ENCODE results near the gene STAT1.

Gene STAT1

DNA sequence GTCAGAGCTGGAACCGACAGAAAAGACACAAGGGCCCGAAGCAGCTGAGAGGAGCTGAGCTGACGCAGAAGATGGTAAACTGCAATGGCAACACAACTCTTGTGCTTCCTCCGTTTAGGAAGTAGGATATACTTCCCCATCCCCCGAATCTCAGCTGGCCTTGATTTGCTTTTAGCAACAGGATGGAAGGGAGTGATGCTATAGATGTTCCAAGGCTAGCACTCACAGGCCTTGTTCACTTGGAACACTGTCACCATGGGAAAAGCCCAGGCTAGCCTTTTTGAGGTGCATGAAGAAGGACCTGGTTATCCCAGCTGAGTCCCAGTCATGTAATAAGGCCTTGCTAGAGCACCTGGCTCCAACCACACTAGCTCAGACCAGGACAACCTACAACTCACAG is 26.0 kb downstream of the STAT1 start:
- Histone ChIP-seq H3K4me3 (no peak overlapping the region), H3K4me2 (no peak overlapping the region), H4K20me1 (peaks cover 0 to 16% (median 0%) of the 10 kb centered on the region in 11 experiments; a peak in 2 of 22 replicates), H3K36me3 (peaks cover 97 to 100% (median 99%) of the 10 kb centered on the region in 11 experiments), H3K9ac (no peak overlapping the region), H3K9me3 (replicated peaks in 1 of 11) (peaks cover 0 to 21% (median 8%) of the 10 kb centered on the region in 11 experiments; a peak in 20 of 22 replicates), H3K4me1 (peaks cover 0 to 9% (median 3%) of the 10 kb centered on the region in 10 experiments; a peak in 5 of 20 replicates), H3K27ac (no peak overlapping the region), H3K27me3 (no peaks in the 10 kb centered on the region)
- TF ChIP-seq Cebpa-rat (IDR thresholded peaks at IDR 0.05) = no peak

DNA sequence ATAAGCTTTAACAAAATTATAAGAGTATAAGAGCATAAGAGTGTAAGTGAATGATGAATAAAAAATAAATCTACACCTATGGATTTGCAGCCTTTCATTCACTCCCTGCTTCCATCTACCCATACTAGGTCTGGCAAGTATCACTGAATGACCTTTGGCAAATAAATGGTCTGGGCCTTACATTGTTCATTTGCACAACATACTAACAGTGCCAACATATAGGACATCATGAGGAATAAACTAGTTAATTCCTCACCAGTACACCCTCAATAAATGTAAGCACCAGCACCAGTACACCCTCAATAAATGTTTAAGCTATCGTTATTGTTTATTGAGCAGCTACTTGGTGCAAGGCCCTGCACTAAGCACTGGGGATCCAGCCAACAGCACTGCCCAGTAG is 26.9 kb downstream of the STAT1 start:
- H3K27ac ChIP-seq = no peak overlapping the region
- peaks cover 97 to 100% (median 100%) of the 10 kb centered on the region in 11 experiments for H3K36me3 ChIP-seq

DNA sequence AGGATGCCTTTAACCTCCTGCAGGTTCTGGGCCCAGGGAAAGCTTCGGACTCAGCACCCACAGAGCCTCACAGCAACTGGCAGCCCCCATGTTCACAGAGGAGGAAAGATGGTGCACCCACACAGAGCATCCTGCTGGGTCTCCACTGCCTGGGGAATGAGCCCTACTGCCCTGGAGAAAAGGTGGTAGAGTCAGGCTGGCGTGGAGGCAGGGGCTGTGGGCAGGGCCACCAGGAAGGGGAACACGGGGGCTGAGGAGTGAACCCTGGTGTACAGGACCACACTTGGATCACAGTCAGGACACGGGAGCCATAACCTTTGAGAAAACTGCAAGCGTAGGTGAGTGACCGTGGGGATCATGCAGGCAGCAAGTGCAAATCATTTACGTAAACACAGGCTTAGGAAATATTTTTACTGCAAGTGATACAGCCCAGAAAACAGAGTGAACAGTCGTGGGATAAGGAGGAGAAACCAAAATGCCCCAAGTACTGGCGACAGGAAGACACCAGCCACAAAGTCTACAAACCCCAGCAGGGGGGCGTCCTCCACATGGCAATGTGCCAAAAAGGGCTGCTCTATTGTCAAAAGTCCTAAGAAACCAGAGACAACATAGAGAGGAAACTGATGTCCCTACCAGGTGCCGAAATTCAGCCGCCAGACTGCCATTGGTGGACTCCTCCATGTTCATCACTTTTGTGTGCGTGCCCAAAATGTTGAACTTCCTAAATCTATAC is 27.6 kb downstream of the STAT1 start:
- H3K27me3 ChIP-seq = no peaks in the 10 kb centered on the region
- peaks cover 93 to 100% (median 100%) of the 10 kb centered on the region in 11 experiments for H3K36me3 ChIP-seq
- no peak overlapping the region for H3K4me3 ChIP-seq
- no peak overlapping the region for H3K9ac ChIP-seq
- peaks cover 4 to 21% (median 11%) of the 10 kb centered on the region in 10 experiments for H3K4me1 ChIP-seq
- no peak for TF ChIP-seq Cebpa-rat (IDR thresholded peaks at IDR 0.05)
- peaks cover 0 to 16% (median 0%) of the 10 kb centered on the region in 11 experiments; a peak in 3 of 22 replicates for H4K20me1 ChIP-seq
- 0 out of 22 replicates have a peak overlapping the region, but pooled peaks of 2 of the 11 experiments have one; percentile 8 to 10 for H3K4me2 ChIP-seq
- 0 out of 22 replicates have a peak overlapping the region, but pooled peaks of 1 of the 11 experiments have one; percentile 7 for H3K27ac ChIP-seq
- H3K9me3 ChIP-seq (replicated peaks in 1 of 11) = peaks cover 0 to 25% (median 13%) of the 10 kb centered on the region in 11 experiments; a peak in 20 of 22 replicates

More for the DNA sequence above, 26.9 kb downstream of the STAT1 start:
- peaks cover 0 to 14% (median 4%) of the 10 kb centered on the region in 10 experiments; a peak in 10 of 20 replicates for H3K4me1 ChIP-seq
- no peak overlapping the region for H3K9ac ChIP-seq
- H3K27me3 ChIP-seq = no peaks in the 10 kb centered on the region
- peaks cover 0 to 16% (median 0%) of the 10 kb centered on the region in 11 experiments; a peak in 2 of 22 replicates for H4K20me1 ChIP-seq
- no peak overlapping the region for H3K4me2 ChIP-seq
- H3K9me3 ChIP-seq (replicated peaks in 1 of 11) = peaks cover 0 to 25% (median 13%) of the 10 kb centered on the region in 11 experiments; a peak in 20 of 22 replicates
- no peak overlapping the region for H3K4me3 ChIP-seq
- TF ChIP-seq Cebpa-rat (IDR thresholded peaks at IDR 0.05) = no peak

DNA sequence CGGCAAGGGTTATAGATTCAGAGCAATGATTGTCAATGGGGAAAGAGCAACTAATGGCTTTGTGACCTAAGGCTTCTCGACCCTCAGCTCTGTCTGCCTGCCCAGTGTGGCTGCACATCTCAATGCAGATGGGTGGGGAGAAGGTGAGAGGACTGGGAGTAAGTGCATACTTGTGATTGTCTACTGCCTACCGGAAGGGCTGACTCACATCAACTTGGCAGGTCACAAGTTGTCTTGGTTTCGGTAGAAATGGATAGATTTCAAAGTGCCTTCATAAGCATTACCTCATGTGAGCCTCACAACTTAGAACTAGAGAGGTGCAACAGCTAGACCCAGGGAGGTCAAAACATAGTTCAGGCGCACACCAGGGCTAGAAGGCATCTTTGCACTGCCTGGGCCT is 29.4 kb downstream of the STAT1 start:
- no peak overlapping the region for H3K9ac ChIP-seq
- H3K36me3 ChIP-seq = peaks cover 75 to 100% (median 88%) of the 10 kb centered on the region in 11 experiments
- H3K9me3 ChIP-seq (replicated peaks in 1 of 11) = peaks cover 0 to 25% (median 13%) of the 10 kb centered on the region in 11 experiments; a peak in 20 of 22 replicates
- H3K27me3 ChIP-seq = no peaks in the 10 kb centered on the region
- peaks cover 0 to 16% (median 0%) of the 10 kb centered on the region in 11 experiments; a peak in 2 of 22 replicates for H4K20me1 ChIP-seq
- H3K4me2 ChIP-seq = no peak overlapping the region
- no peak for TF ChIP-seq Cebpa-rat (IDR thresholded peaks at IDR 0.05)
- H3K4me3 ChIP-seq = no peak overlapping the region
- peaks cover 22 to 39% (median 29%) of the 10 kb centered on the region in 10 experiments for H3K4me1 ChIP-seq
- H3K27ac ChIP-seq = no peak overlapping the region

DNA sequence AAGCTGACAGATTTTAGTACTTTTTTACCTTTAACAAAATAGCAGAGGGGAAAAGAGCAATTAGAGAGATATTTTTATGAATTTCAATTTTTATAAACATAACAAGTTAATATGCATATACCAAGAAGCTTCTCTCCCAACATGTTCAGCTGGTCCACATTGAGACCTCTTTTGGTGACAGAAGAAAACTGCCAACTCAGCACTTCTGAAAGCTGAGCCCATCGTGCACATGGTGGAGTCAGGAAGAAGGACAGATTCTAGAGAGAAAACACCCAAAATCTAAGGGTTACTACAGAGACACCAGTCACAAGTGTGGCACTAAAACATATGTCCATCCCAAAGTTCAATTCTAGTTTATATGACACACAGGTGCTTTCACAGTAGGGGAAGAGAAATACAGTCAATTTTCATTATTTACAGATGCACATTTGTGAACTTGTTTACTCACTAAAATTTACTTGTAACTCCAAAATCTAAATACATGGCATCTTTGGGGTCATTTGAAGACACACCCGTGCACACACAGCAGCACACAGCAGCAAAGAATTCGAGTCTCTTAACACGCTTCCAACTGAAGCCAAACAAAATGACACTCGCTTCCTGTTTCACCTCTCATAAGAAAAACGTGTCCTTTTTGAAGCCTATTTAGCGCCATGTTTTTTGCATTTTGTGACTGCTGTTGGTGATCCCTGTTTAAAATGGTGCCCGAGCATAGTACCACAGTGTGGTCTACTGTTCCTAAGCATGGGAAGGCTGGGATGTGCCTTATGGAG is 31.5 kb downstream of the STAT1 start:
- H3K4me2 ChIP-seq = peak overlapping the region in 2 of 11 experiments; percentile 87 to 93; a peak in 3 of 22 replicates
- peaks cover 0 to 16% (median 0%) of the 10 kb centered on the region in 11 experiments; a peak in 2 of 22 replicates for H4K20me1 ChIP-seq
- peaks cover 0 to 25% (median 13%) of the 10 kb centered on the region in 11 experiments; a peak in 20 of 22 replicates for H3K9me3 ChIP-seq (replicated peaks in 1 of 11)
- H3K36me3 ChIP-seq = peaks cover 75 to 100% (median 88%) of the 10 kb centered on the region in 11 experiments
- no peaks in the 10 kb centered on the region for H3K27me3 ChIP-seq
- H3K27ac ChIP-seq = peak overlapping the region in 3 of 11 experiments; percentile 10 to 86 (median 20); a peak in 1 of 22 replicates
- peaks cover 27 to 61% (median 45%) of the 10 kb centered on the region in 10 experiments for H3K4me1 ChIP-seq
- H3K4me3 ChIP-seq = no peak overlapping the region
- TF ChIP-seq Cebpa-rat (IDR thresholded peaks at IDR 0.05) = no peak
- H3K9ac ChIP-seq = no peak overlapping the region

DNA sequence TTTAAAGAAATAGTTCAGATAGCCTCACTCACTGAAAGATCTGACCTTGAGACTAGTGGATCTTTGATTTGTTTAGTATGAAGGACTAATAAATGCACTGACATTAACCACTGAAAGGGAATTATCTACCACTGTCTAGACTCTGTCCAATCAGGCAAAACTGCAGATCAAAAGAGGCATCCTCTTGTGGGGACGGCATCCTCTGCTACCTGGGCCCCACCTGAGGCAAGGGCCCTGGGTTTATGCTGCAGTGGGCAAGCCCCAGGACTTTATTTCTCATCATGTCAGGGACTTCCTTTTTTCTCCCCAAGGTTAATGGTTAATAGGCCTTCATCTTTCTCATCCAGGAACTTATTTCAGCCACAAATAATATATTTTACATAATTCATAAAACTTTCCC is 32.2 kb downstream of the STAT1 start:
- peaks cover 0 to 25% (median 13%) of the 10 kb centered on the region in 11 experiments; a peak in 20 of 22 replicates for H3K9me3 ChIP-seq (replicated peaks in 1 of 11)
- H3K4me3 ChIP-seq = no peak overlapping the region
- H3K27ac ChIP-seq = peak overlapping the region in 7 of 11 experiments; percentile 81 to 91 (median 86); a peak in 13 of 22 replicates
- peaks cover 0 to 16% (median 0%) of the 10 kb centered on the region in 11 experiments; a peak in 2 of 22 replicates for H4K20me1 ChIP-seq
- peak overlapping the region in 10 of 11 experiments; percentile 62 to 93 (median 84); a peak in 15 of 22 replicates for H3K4me2 ChIP-seq
- peaks cover 27 to 60% (median 45%) of the 10 kb centered on the region in 10 experiments for H3K4me1 ChIP-seq
- H3K9ac ChIP-seq = peak overlapping the region in 4 of 11 experiments; percentile 73 to 81 (median 78); a peak in 4 of 22 replicates
- no peak for TF ChIP-seq Cebpa-rat (IDR thresholded peaks at IDR 0.05)
- peaks cover 75 to 100% (median 90%) of the 10 kb centered on the region in 11 experiments for H3K36me3 ChIP-seq
- no peaks in the 10 kb centered on the region for H3K27me3 ChIP-seq

DNA sequence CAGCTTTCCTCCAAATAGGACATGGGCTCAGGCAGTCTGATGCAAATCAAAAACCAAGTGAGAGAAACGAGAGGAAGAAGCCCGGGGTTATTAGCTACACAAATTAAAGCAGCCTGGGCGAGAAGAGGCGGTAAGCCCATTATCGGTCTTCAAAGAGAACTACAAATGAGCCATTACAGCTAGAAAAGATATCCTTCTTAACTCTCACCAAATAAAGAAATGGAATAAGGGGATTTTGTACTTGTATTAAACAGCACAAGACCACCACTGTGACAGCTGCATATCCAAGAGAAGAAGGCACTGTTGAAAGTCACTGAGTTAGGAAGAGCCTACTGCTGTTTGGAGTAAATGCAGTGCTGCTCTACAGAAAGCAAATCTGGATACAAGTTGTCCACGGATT is 32.6 kb downstream of the STAT1 start:
- peaks cover 0 to 25% (median 13%) of the 10 kb centered on the region in 11 experiments; a peak in 20 of 22 replicates for H3K9me3 ChIP-seq (replicated peaks in 1 of 11)
- no peak overlapping the region for H3K4me3 ChIP-seq
- peak overlapping the region in 10 of 11 experiments; percentile 62 to 93 (median 84); a peak in 20 of 22 replicates for H3K4me2 ChIP-seq
- H4K20me1 ChIP-seq = peaks cover 0 to 15% (median 0%) of the 10 kb centered on the region in 11 experiments; a peak in 2 of 22 replicates
- H3K4me1 ChIP-seq = peaks cover 27 to 56% (median 43%) of the 10 kb centered on the region in 10 experiments
- H3K27ac ChIP-seq = peak overlapping the region in 8 of 11 experiments; percentile 73 to 91 (median 85); a peak in 15 of 22 replicates
- peak overlapping the region in 7 of 11 experiments; percentile 73 to 81 (median 79); a peak in 9 of 22 replicates for H3K9ac ChIP-seq
- no peak for TF ChIP-seq Cebpa-rat (IDR thresholded peaks at IDR 0.05)
- no peaks in the 10 kb centered on the region for H3K27me3 ChIP-seq
- peaks cover 75 to 100% (median 90%) of the 10 kb centered on the region in 11 experiments for H3K36me3 ChIP-seq
